HEK293T (cell line): Measurements from ENCODE around the gene COL6A5.

Experiments used
- ELF4 ChIP-seq: fragments of 450-650 bp; IDR thresholded peaks from 2 replicates; pipeline ENCODE4 v1.6.1; 2017; ENCODE audit warnings: antibody characterized with exemption
- FOXK2 ChIP-seq: fragments of 450-650 bp; IDR thresholded peaks from 2 replicates; pipeline ENCODE4 v1.6.1; 2016; ENCODE audit warnings: mild to moderate bottlenecking
- FOXM1 ChIP-seq: fragments of 450-650 bp; IDR thresholded peaks from 2 replicates; pipeline ENCODE4 v1.6.1; 2017; ENCODE audit warnings: mild to moderate bottlenecking, borderline replicate concordance
- HDGF ChIP-seq: fragments of 450-650 bp; IDR thresholded peaks from 2 replicates; pipeline ENCODE4 v1.6.1; 2017; ENCODE audit warnings: antibody characterized with exemption, borderline replicate concordance
- NFRKB ChIP-seq: fragments of 450-650 bp; IDR thresholded peaks from 2 replicates; pipeline ENCODE4 v1.6.1; 2016; ENCODE audit warnings: mild to moderate bottlenecking, moderate library complexity
- SUZ12 ChIP-seq: fragments of 450-650 bp; IDR thresholded peaks from 2 replicates; pipeline ENCODE4 v1.6.1; 2016; ENCODE audit warnings: mild to moderate bottlenecking

- no peak for TF ChIP-seq HDGF
- no peak for TF ChIP-seq FOXM1
- no peak for TF ChIP-seq ELF4
- no peak for TF ChIP-seq FOXK2
- no peak for TF ChIP-seq NFRKB
- TF ChIP-seq SUZ12: no peak
These were observed 38.0 kb downstream of the COL6A5 start for GRCh38 chr3:130383424-130383823.
